Measurements from ENCODE around the gene IGSF9B.

Gene IGSF9B

GRCh38 chr11:133968300-133968699, 11.5 kb upstream of the IGSF9B start:
- Histone ChIP-seq H3K27ac (ENCODE audit: low read depth, low read length) (no peak overlapping the region), H3K4me3 (ENCODE audit: low read depth, low read length) (no peak overlapping the region), H2AFZ (ENCODE audit: low read length, unreplicated experiment) (no peak overlapping the region), H3K27me3 (ENCODE audit: insufficient read depth, low read length) (no peaks in the 10 kb centered on the region; the same call in 1 of the 2 replicates), H3K36me3 (ENCODE audit: insufficient read depth, low read length) (no peaks in the 10 kb centered on the region), H3K79me2 (ENCODE audit: control insufficient read depth, insufficient read depth, low read length, unreplicated experiment) (no peaks in the 10 kb centered on the region), H3K4me1 (ENCODE audit: control insufficient read depth, insufficient read depth, low read length, unreplicated experiment) (no peaks in the 10 kb centered on the region)

- Histone ChIP-seq H3K4me1 (ENCODE audit: control insufficient read depth, insufficient read depth, low read length, unreplicated experiment) (no peaks in the 10 kb centered on the region), H3K27ac (ENCODE audit: low read depth, low read length) (no peak overlapping the region), H3K36me3 (ENCODE audit: insufficient read depth, low read length) (no peaks in the 10 kb centered on the region), H3K27me3 (ENCODE audit: insufficient read depth, low read length) (no peaks in the 10 kb centered on the region; the same call in 1 of the 2 replicates), H2AFZ (ENCODE audit: low read length, unreplicated experiment) (no peak overlapping the region), H3K4me3 (ENCODE audit: low read depth, low read length) (no peak overlapping the region), H3K79me2 (ENCODE audit: control insufficient read depth, insufficient read depth, low read length, unreplicated experiment) (no peaks in the 10 kb centered on the region)
Measured at GRCh38 chr11:133967599-133968238, 11.0 kb upstream of the IGSF9B start.

GRCh38 chr11:133966921-133967598, 10.3 kb upstream of the IGSF9B start:
- no peaks in the 10 kb centered on the region; the same call in 1 of the 2 replicates for H3K27me3 ChIP-seq (ENCODE audit: insufficient read depth, low read length)
- H3K27ac ChIP-seq (ENCODE audit: low read depth, low read length) = no peak overlapping the region
- no peak overlapping the region for H3K4me3 ChIP-seq (ENCODE audit: low read depth, low read length)
- H3K79me2 ChIP-seq (ENCODE audit: control insufficient read depth, insufficient read depth, low read length, unreplicated experiment) = no peaks in the 10 kb centered on the region
- no peaks in the 10 kb centered on the region for H3K4me1 ChIP-seq (ENCODE audit: control insufficient read depth, insufficient read depth, low read length, unreplicated experiment)
- no peaks in the 10 kb centered on the region for H3K36me3 ChIP-seq (ENCODE audit: insufficient read depth, low read length)
- H2AFZ ChIP-seq (ENCODE audit: low read length, unreplicated experiment) = no peak overlapping the region

- H3K27ac ChIP-seq (ENCODE audit: low read depth, low read length) = no peak overlapping the region
- no peaks in the 10 kb centered on the region for H3K79me2 ChIP-seq (ENCODE audit: control insufficient read depth, insufficient read depth, low read length, unreplicated experiment)
- H2AFZ ChIP-seq (ENCODE audit: low read length, unreplicated experiment) = no peak overlapping the region
- no peaks in the 10 kb centered on the region for H3K4me1 ChIP-seq (ENCODE audit: control insufficient read depth, insufficient read depth, low read length, unreplicated experiment)
- no peak overlapping the region for H3K4me3 ChIP-seq (ENCODE audit: low read depth, low read length)
- H3K36me3 ChIP-seq (ENCODE audit: insufficient read depth, low read length) = no peaks in the 10 kb centered on the region
- H3K27me3 ChIP-seq (ENCODE audit: insufficient read depth, low read length) = no peaks in the 10 kb centered on the region; the same call in 1 of the 2 replicates
Measured at GRCh38 chr11:133966172-133966651, 9.4 kb upstream of the IGSF9B start.

- H3K27me3 ChIP-seq (ENCODE audit: insufficient read depth, low read length) = no peaks in the 10 kb centered on the region; the same call in 1 of the 2 replicates
- H2AFZ ChIP-seq (ENCODE audit: low read length, unreplicated experiment) = no peak overlapping the region
- no peaks in the 10 kb centered on the region for H3K36me3 ChIP-seq (ENCODE audit: insufficient read depth, low read length)
- H3K79me2 ChIP-seq (ENCODE audit: control insufficient read depth, insufficient read depth, low read length, unreplicated experiment) = no peaks in the 10 kb centered on the region
- no peaks in the 10 kb centered on the region for H3K4me1 ChIP-seq (ENCODE audit: control insufficient read depth, insufficient read depth, low read length, unreplicated experiment)
- H3K27ac ChIP-seq (ENCODE audit: low read depth, low read length) = no peak overlapping the region
- H3K4me3 ChIP-seq (ENCODE audit: low read depth, low read length) = no peak overlapping the region
Measured at GRCh38 chr11:133965031-133965601, 8.3 kb upstream of the IGSF9B start.

GRCh38 chr11:133964356-133964755, 7.6 kb upstream of the IGSF9B start:
- Histone ChIP-seq H2AFZ (ENCODE audit: low read length, unreplicated experiment) (no peak overlapping the region), H3K4me3 (ENCODE audit: low read depth, low read length) (no peak overlapping the region), H3K36me3 (ENCODE audit: insufficient read depth, low read length) (no peaks in the 10 kb centered on the region), H3K79me2 (ENCODE audit: control insufficient read depth, insufficient read depth, low read length, unreplicated experiment) (no peaks in the 10 kb centered on the region), H3K27ac (ENCODE audit: low read depth, low read length) (no peak overlapping the region), H3K4me1 (ENCODE audit: control insufficient read depth, insufficient read depth, low read length, unreplicated experiment) (no peaks in the 10 kb centered on the region), H3K27me3 (ENCODE audit: insufficient read depth, low read length) (peaks cover 1% of the 10 kb centered on the region; the same call in 1 of the 2 replicates)

- Histone ChIP-seq H3K4me1 (ENCODE audit: control insufficient read depth, insufficient read depth, low read length, unreplicated experiment) (no peaks in the 10 kb centered on the region), H3K36me3 (ENCODE audit: insufficient read depth, low read length) (no peaks in the 10 kb centered on the region), H3K27me3 (ENCODE audit: insufficient read depth, low read length) (peaks cover 26% of the 10 kb centered on the region), H3K79me2 (ENCODE audit: control insufficient read depth, insufficient read depth, low read length, unreplicated experiment) (no peaks in the 10 kb centered on the region), H3K4me3 (ENCODE audit: low read depth, low read length) (no peak overlapping the region), H2AFZ (ENCODE audit: low read length, unreplicated experiment) (no peak overlapping the region), H3K27ac (ENCODE audit: low read depth, low read length) (no peak overlapping the region)
Measured at GRCh38 chr11:133961890-133962289, 5.1 kb upstream of the IGSF9B start.

GRCh38 chr11:133957900-133958299, 1.1 kb upstream of the IGSF9B start:
- Histone ChIP-seq H2AFZ (ENCODE audit: low read length, unreplicated experiment) (no peak overlapping the region), H3K79me2 (ENCODE audit: control insufficient read depth, insufficient read depth, low read length, unreplicated experiment) (no peaks in the 10 kb centered on the region), H3K27ac (ENCODE audit: low read depth, low read length) (no peak overlapping the region), H3K4me1 (ENCODE audit: control insufficient read depth, insufficient read depth, low read length, unreplicated experiment) (no peaks in the 10 kb centered on the region), H3K36me3 (ENCODE audit: insufficient read depth, low read length) (no peaks in the 10 kb centered on the region), H3K27me3 (ENCODE audit: insufficient read depth, low read length) (peaks cover 63% of the 10 kb centered on the region), H3K4me3 (ENCODE audit: low read depth, low read length) (no peak overlapping the region)

GRCh38 chr11:133955945-133956421, 785 bp downstream of the IGSF9B start:
- Histone ChIP-seq H3K27me3 (ENCODE audit: insufficient read depth, low read length) (peaks cover 76% of the 10 kb centered on the region), H2AFZ (ENCODE audit: low read length, unreplicated experiment) (no peak overlapping the region), H3K4me3 (ENCODE audit: low read depth, low read length) (no peak overlapping the region), H3K27ac (ENCODE audit: low read depth, low read length) (no peak overlapping the region), H3K4me1 (ENCODE audit: control insufficient read depth, insufficient read depth, low read length, unreplicated experiment) (no peaks in the 10 kb centered on the region), H3K79me2 (ENCODE audit: control insufficient read depth, insufficient read depth, low read length, unreplicated experiment) (no peaks in the 10 kb centered on the region), H3K36me3 (ENCODE audit: insufficient read depth, low read length) (no peaks in the 10 kb centered on the region)

- Histone ChIP-seq H3K27me3 (ENCODE audit: insufficient read depth, low read length) (peaks cover 83% of the 10 kb centered on the region), H3K4me3 (ENCODE audit: low read depth, low read length) (no peak overlapping the region), H3K36me3 (ENCODE audit: insufficient read depth, low read length) (no peaks in the 10 kb centered on the region), H2AFZ (ENCODE audit: low read length, unreplicated experiment) (no peak overlapping the region), H3K79me2 (ENCODE audit: control insufficient read depth, insufficient read depth, low read length, unreplicated experiment) (no peaks in the 10 kb centered on the region), H3K4me1 (ENCODE audit: control insufficient read depth, insufficient read depth, low read length, unreplicated experiment) (no peaks in the 10 kb centered on the region), H3K27ac (ENCODE audit: low read depth, low read length) (no peak overlapping the region)
Measured at GRCh38 chr11:133955081-133955891, 1.5 kb downstream of the IGSF9B start.
